Stimulated activated CD4-positive, alpha-beta T cell treated with anti-CD3 and anti-CD28 coated beads, Interleukin-15, amount 100 ng/mL, for 48 hours (primary cell): ENCODE results near the gene ZNF837.

Source experiments
- DNase-seq, 2 donors: peaks; one replicate each; pipeline ENCODE4 v3.0.0-alpha.2; 2020; ENCODE audit warnings: low read depth in 2 of 2

The ZNF837 gene

DNA sequence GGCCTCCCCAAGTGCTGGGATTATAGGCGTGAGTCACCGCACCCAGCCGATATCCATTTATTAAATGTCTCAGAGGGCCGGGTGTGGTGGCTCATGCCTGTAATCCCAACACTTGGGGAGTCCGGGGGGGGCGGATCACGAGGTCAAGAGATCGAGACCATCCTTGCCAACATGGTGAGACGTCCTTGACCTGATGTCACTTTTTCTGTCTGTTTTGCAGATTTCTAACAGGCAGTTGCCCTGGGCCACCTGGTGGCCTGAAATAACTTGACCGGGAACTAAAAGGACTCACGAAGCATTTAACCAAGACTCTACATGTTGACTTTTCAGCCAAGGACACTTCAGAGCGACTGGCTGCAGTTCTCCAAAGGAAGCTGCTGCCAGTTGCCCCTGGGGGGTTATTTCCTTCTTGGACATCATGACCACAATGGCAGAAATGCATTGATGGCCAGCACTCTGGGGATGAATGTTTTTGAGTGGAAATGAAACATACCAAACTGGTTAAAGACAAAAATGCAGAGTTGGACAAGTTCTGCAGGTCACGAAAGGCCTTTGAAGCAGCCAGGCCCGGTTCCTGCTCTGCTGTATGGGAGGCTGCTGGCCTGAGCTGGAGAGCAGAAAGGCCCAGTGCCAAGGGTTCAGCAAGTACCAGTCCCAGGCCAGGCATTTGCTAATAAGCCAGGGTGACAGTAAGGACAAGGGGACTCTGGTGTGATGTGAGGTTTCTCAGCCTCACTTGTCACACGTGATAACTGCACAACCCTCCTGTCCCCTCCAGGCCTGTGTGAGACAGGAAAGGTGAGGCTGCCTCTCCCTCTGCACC is 8.3 kb downstream of the ZNF837 start:
- DNase-seq: no peak

DNA sequence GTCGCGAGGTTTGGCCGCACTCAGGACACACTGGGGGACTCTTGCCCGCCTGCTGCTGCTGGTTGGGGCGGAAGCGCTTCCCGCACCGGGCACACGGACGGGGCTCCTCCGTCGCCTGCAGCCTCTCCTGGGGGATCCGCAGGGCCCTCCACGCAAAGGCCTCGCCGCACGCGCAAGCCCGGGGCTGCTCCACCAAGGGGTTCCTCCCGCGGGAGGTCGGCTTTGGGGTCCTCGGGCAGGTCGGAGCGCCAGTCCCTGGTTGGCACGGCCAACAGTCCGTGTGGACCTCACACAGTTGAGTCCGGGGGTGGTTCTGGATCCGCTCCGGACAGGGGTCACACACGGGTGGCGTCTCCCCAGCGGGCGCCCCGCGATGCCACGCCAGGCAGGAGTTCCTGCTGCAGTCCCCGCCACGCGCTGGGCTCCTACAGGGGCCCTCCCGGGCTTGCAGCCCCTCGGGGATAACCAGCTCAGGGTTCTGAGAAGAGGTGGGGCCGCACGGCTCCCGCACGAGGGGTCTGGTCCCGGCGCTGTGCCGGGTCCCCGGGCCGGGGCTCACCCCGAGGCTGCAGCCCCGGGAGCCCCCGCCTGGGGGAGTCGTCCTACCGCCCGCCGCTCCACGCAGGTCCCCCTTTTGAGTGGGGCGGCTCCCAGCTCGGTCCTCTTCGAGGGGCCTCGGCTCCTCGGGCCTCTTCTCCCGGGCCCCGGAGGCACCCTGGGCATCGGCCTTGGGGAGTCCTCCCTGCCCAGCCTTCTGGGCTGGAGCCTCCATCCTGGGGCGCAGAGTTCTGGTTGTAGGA is 12.1 kb downstream of the ZNF837 start:
- DNase-seq: no peak

DNA sequence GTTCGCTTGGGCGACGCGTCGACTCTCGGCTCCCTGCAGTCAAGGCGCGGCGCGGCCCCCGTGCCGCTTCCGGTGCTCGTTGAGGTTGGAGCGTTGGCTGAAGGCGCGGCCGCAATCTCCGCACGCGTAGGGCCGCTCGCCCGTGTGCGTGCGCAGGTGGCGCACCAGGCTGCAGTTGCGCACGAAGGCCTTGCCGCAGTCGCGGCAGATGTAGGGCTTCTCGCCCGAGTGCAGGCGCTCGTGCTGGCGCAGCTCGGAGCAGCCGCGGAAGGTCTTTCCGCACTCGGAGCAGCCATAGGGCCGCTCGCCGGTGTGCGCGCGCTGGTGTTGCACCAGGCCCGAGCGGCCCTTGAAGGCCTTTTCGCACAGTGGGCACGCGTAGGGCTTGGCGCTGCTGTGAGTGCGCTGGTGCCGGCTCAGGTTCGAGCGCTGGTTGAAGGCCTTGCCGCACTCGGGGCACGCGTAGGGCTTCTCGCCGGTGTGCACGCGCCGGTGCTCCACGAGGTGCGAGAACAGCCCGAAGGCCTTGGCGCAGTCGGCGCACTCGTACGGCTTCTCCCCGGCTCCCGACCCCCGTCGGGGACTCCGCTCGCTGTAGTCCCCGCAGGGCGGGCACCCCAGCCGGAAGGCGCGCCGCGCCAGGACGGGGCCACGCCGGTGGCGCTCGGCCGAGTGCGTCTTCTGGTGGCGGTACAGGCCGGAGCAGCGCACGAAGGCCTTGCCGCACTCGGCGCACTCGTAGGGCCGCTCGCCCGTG is 13.0 kb downstream of the ZNF837 start:
- no peak for DNase-seq

DNA sequence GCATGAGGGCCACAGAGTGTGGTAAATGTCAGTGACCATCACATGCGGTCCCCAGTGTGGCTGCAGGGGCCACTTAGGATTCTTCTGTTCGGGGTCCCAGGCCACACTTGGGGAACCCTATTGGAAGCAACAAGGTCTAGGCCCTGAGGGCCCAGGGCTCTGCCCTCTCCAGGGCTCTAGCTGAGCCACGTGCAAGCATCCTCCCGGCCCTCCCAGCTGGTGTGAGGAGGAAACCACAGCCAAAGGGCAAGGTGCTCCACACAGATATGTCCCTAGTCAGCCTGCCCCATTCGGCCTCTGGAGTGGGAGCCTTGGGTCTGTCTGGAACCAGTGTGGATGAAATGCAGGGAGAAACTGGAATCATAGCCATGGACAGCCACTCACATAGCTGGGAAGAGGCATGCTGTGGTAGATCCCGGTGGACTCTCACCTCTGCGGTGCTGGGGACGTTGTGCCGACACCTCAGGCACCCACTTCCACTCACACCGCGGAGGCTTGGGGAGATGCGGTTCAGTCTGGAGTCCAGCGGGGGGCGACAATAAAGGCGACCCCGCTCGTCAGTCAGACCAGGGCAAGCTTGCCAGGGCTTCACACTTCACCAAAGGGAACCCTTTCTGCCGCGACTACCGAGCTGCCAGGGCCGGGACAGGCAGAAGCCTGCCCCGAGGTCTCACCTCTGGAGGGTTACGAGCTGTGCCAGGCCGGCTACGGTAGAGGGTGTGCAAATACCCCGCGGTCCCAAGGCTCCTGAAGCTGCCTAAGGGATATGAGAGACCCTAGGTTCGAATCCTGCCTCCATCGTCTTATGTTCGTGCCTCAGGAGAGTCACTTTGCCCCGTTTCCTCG is 14.0 kb downstream of the ZNF837 start:
- no peak for DNase-seq

GRCh38 chr19:58364146-58364545 is 16.7 kb downstream of the ZNF837 start:
- no peak for DNase-seq

DNA sequence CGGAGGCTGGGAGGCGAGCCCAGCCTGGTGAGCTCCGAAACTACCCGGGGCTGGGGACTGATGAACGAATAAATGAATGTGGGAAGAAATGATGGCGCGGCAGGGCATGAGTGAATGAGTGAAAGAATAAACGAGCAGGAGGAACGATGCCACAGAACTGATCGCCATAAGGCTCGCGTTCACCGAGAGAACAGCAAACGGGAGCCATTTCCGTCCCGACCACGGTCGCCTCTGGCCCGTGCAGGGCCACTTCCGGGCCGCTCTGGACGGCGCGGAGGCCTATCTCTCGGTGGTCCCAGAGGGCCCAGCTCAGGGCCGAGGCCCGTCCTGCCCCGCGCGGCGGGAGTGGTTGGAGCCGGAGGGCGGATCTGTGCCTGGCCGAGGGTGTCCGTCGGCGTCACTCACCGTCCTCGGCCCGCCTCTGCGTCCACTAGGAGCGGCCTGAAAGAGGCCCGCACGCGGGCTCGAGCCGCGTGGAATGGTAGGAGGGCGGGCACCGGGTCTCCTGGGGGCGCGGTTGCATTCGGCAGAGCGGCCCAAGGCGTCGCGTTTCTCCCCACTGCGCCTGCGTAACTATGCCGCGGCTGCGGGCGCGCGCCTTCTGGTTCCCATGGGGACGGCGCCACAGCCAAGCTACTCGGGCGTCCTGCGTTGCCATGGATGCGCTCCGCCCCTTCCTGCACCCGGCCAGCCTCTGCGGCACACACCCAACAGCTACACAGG is 18.4 kb downstream of the ZNF837 start, which contains the start of gene ZNF497:
ZNF497 (minus strand) TSS at position 480 of the 723 bp plus-strand sequence. CDS start 5,116 bp downstream, outside the sequence.
- DNase-seq: peak; percentile 92 to 96

DNA sequence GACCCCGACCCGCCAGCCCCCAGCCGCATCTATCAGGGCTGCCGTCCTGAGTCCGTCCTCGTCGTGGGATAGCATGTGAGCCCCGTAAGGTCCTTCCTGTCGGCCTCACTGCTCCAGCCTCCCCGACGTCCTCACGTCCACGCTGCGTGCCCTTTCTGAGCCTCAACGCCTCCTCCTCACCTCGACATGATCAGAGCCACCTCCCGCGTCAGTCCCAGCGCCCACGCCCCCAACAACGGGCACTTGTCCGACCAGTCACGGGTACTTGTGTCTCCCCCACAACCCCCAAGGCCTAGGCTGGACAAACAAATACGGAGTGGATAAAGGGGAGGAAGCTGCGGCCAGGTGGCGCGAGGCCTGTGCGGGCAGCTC is 18.9 kb downstream of the ZNF837 start:
- peak in 1 of 2 donors; percentile 35 for DNase-seq

- DNase-seq: no peak
Measured at GRCh38 chr19:58357481-58358145, 23.2 kb downstream of the ZNF837 start.

GRCh38 chr19:58356766-58357480 is 23.9 kb downstream of the ZNF837 start:
- DNase-seq: no peak

DNA sequence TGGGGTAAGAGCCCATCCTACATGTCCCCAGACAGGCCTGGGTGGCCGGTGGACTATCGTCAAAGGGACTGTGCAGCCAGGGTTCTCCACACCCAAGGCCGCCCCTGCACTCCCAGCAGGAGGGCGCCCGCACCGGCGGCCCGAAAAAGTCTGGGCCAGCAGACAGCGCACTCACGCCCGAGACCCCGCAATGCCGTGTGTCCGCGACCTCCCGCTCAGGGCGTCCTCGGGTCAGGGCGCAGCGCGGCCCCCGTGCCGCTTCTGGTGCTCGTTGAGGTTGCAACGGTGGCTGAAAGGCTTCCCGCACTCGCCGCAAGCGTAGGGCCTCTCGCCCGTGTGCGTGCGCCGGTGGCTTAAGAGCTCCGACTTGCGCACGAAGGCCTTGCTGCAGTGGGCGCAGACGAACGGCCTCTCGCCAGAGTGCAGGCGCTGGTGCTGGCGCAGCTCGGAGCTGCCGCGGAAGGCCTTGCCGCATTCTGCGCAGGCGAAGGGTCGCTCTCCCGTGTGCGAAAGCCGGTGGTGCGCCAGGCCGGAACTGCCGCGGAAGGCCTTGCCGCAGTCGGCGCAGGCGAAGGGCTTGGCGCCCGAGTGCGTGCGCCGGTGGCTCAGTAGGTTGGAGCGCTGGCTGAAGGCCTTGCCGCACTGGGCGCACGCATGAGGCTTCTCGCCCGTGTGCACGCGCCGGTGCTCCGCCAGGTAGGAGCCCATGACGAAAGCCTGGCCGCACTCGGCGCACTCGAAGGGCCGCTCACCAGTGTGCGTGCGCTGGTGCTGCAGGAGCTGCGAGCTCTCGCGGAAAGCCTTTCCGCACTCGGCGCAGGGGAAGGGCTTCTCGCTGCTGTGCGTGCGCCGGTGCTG is 24.7 kb downstream of the ZNF837 start:
- DNase-seq: no peak

DNA sequence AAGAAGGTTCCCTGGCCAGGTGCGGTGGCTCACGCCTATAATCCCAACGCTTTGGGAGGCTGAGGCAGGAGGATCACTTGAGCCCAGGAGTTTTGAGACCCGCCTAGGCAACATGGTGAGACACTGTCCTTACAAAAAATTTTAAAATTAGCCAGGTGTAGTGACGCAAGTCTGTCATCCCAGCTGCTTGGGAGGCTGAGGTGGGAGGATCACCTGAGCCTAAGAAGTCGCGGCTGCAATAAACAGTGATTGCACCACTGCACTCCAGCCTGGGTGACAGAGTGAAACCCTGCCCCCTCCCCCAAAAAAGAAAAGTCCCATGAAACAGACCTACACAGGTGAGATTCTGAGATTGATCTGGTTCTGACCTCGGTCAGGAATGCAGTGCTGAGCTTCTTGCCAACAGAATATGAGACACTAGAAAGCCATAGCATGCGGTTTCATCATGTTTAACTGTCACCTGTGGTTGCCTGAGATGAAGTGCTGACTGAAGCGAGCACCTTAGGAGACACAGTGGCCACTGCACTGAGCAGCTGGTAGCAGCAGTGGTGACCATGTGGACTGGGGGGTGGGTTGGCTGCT is 25.5 kb downstream of the ZNF837 start:
- no peak for DNase-seq

- no peak for DNase-seq
Measured at GRCh38 chr19:58354478-58355030, 26.3 kb downstream of the ZNF837 start.

DNA sequence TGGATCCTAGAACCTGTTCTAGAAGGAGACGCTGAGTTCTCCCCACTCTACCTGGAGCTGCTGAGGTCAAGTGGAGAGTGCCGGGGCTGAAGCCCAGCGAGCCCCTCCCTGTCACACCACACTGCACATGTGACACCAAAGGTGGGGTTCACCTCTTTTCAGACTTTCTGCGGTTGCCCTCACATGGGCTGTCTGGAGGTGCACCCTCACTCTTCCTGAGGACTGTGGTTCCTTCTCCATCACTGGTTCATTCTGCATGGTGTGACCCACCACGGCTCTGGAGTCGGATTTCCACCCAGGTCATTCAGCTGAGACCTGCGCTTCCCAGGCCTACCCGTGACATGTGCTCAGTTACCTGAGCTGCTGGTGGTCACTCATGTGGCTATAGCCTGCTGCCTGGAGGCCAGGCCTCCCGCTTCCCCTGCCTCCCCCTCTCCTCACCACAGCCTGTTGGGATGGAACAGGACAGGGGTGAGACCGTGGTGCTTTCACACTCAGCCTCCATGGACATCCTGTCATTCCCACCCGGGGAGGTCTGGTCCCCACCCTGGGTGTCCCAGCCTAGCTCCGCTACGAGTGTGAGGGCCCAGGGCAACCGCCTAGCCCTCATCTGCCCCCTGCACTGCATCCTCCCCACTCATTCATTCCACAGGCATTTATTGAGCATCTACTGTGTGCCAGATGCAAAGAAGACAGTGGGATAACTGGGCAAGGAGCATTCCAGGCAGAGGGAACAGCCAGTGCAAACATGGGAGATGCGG is 26.9 kb downstream of the ZNF837 start:
- DNase-seq: no peak

DNA sequence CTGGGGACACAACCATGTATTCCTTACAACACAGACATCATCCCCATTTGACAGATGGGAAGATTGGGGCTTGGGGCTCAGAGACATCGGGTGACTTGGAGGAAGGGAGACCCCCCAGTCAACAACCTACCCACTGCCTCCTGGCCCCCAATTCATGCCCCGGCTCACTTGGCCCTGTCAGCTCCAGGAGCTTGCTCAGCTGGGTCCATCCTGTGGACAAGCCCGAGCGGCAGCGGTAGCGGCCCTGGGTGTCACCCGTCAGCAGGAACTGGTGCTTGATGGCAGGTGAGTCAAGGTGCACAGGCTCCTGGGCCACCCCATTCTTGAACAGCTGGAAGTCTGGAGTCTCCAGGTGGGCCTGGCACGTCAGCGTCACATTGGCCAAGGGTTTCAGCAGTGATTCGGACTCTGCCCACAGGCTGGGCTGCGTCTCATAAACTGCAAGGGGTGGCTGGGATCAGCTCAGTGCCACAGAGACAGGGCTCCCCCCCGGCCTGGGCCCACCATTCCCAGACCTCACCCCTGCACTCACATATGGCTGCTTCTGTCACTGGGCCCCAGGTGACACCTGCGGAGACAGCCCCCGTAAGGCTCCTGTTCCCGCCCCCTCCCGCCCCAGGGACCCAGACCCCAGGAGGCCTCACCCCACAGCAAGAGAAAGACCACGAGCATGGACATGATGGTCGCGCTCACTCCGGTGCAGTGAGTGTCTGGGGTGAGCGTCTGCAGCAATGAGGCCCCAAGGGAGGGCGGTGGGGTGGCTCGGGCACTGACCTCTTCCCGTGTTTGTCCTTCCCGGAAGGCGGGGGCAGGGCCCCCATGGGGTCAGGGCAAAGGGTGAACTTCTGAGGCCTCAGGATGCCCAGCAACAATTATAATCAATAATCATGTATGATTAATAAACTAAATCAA is 27.8 kb downstream of the ZNF837 start, which contains the start of gene A1BG:
A1BG (minus strand) TSS at position 733 of the 912 bp plus-strand sequence; CDS start at position 678, 55 bp downstream.
- DNase-seq: no peak

DNA sequence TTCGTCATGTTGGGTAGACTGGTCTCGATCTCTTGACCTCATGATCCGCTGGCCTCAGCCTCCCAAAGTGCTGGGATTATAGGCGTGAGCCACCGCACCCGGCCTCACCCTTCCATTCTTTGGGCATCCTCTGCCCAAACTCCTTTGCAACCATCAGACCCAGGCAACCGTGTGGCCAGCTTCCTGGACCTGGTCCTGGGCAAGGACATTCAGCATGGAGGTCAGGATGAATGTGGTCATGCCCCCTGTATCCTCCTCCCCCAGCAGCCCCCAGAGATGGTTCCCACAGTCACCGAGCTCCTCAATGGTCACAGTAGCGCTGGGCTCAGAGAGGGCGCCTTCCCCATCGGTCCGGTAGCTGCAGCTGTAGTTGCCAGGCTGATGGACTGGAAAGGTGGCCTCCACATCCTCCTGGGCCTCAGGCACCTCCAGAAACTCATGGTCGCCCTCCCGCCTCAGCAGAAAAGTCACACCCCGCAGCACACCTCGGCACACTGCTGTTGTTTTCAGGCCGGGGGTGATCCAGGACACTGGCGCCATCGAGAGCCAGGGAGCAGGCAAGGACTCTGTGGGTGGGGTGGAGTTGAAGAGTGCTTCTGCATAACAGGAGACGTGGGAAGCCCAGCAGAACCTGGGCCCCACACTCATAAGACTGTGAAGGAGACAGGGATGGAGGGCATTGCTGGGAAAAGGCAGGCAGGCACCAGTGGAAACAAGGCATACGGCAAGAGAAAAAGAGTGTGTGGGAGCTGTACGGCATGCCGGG is 28.7 kb downstream of the ZNF837 start:
- no peak for DNase-seq
